ENCODE measurements around the gene ZAP70. TPM values are rescaled to one million over a fixed set of nuclear protein-coding genes. Genes with fewer than 3 reads are reported as not detected.

ZAP70 gene
- total RNA-seq, 1 experiment from 2014 or later = not detected

DNA sequence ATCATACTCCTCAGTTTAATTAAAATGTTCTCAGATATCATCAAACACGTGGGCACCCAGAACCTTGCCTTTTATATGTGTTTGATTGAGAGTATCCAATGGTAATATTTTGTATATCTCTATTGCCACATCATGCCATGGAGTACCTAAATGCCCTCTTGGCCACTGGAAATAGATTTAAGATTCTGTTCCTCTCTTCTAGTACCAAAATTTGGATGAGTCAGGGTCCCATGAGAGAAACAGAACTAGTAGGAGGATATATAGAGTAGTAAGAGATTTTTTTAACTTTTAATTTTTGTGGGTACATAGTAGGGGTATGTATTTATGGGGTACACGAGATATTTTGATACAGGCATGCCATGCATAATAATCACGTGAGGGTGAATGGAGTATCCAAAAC is 9.6 kb upstream of the ZAP70 start:
- Histone ChIP-seq H3K4me3 (no peak overlapping the region), H3K4me1 (replicated peaks; ENCODE audit: insufficient read depth) (no peaks in the 10 kb centered on the region), H3K79me2 (ENCODE audit: low read depth) (no peaks in the 10 kb centered on the region), H3K27ac (no peak overlapping the region), H3K9me2 (ENCODE audit: insufficient read depth) (no peaks in the 10 kb centered on the region), H3K4me2 (no peak overlapping the region), H3F3A (ENCODE audit: insufficient read depth, low read depth) (peaks cover under 1% of the 10 kb centered on the region; the same call in 1 of the 2 replicates), H2AFZ (no peak overlapping the region), H4K20me1 (ENCODE audit: insufficient read depth) (no peaks in the 10 kb centered on the region), H3K36me3 (ENCODE audit: low read depth) (no peaks in the 10 kb centered on the region), H3K27me3 (ENCODE audit: insufficient read depth, low read depth) (peaks cover 19% of the 10 kb centered on the region; the same call in 1 of the 2 replicates), H3K9me3 (ENCODE audit: insufficient read depth, low read depth) (no peaks in the 10 kb centered on the region)
- no TSS peak for BruUV-seq (replicated peaks)
- intact Hi-C loops (cut with micrococcal nuclease; ENCODE audit: unreplicated experiment) = loop anchor here (5.0 kb wide), 1 partner anchor 484 kb away; no protein-coding TSS in a partner anchor
- ChIA-PET POLR2A (ENCODE audit: unreplicated experiment) (no interaction called here), CTCF (no interaction called here)
- TF ChIP-seq, protein P1, sequence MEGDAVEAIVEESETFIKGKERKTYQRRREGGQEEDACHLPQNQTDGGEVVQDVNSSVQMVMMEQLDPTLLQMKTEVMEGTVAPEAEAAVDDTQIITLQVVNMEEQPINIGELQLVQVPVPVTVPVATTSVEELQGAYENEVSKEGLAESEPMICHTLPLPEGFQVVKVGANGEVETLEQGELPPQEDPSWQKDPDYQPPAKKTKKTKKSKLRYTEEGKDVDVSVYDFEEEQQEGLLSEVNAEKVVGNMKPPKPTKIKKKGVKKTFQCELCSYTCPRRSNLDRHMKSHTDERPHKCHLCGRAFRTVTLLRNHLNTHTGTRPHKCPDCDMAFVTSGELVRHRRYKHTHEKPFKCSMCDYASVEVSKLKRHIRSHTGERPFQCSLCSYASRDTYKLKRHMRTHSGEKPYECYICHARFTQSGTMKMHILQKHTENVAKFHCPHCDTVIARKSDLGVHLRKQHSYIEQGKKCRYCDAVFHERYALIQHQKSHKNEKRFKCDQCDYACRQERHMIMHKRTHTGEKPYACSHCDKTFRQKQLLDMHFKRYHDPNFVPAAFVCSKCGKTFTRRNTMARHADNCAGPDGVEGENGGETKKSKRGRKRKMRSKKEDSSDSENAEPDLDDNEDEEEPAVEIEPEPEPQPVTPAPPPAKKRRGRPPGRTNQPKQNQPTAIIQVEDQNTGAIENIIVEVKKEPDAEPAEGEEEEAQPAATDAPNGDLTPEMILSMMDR (conservative IDR thresholded peaks at IDR 0.05) = no peak
- no peak for TF ChIP-seq EZH2 (IDR thresholded peaks at IDR 0.05; ENCODE audit: low read depth)
- DNase-seq = no peak

DNA sequence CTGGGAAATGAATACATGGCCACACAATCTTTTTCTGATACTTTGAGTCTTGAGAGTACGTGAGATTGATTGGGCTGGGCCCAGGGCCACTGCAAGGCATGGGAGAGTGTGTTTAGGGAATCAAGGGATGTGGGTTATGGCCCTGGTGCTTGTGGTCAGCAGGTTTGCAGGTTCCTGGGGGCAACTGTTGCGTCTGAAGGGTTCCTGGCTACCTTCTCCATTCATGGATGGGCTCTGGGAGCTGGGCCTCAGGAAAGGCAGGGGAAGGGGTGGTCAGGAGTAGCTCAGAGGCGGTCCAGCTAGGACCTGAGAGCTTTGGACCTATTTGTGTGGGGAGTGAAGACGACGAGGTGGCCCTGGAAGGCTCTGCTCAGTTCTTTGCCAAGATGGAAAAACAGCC is 8.4 kb upstream of the ZAP70 start:
- no peak for TF ChIP-seq EZH2 (IDR thresholded peaks at IDR 0.05; ENCODE audit: low read depth)
- TF ChIP-seq, protein P1 (conservative IDR thresholded peaks at IDR 0.05) = no peak
- Histone ChIP-seq H2AFZ (no peak overlapping the region), H3K4me2 (no peak overlapping the region), H3K9me2 (ENCODE audit: insufficient read depth) (no peaks in the 10 kb centered on the region), H3K36me3 (ENCODE audit: low read depth) (no peaks in the 10 kb centered on the region), H3K4me3 (no peak overlapping the region), H3F3A (ENCODE audit: insufficient read depth, low read depth) (no peaks in the 10 kb centered on the region), H3K27me3 (ENCODE audit: insufficient read depth, low read depth) (peaks cover 19% of the 10 kb centered on the region; the same call in 1 of the 2 replicates), H3K79me2 (ENCODE audit: low read depth) (no peaks in the 10 kb centered on the region), H3K9me3 (ENCODE audit: insufficient read depth, low read depth) (no peaks in the 10 kb centered on the region), H3K4me1 (replicated peaks; ENCODE audit: insufficient read depth) (no peaks in the 10 kb centered on the region), H4K20me1 (ENCODE audit: insufficient read depth) (no peaks in the 10 kb centered on the region), H3K27ac (no peak overlapping the region)
- intact Hi-C loops (cut with micrococcal nuclease; ENCODE audit: unreplicated experiment) = loop anchor here (5.0 kb wide), 1 partner anchor 482 kb away; no protein-coding TSS in a partner anchor
- no TSS peak for BruUV-seq (replicated peaks)
- no peak for DNase-seq
- CTCF ChIA-PET = interaction anchor here (0.6 kb wide), 1 partner anchor 61 kb away, joined by 3 read pairs; no protein-coding TSS in a partner anchor
- POLR2A ChIA-PET (ENCODE audit: unreplicated experiment) = no interaction called here

DNA sequence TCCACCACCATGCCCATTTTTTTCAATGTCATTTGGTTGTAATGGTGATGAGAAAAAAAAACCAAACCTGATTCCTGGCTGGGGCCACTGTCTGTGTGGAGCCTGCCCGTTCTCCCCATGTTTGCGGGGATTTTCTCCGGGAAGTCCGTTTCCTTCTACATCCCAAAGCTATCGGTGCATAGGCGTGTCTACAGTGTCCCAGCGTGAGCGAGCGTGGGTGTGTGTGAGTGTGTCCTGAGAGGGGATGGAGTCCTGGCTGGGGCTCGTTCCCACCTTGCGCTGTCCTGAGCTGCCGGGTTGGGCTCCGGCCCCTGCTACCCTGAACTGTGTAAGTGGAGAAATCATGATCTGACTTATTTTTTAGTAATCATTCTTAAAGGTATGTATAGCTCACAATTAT is 7.3 kb upstream of the ZAP70 start:
- 0 out of 2 replicates have a peak, but pooled peaks cover 4% of the 10 kb centered on the region for H3K4me1 ChIP-seq (replicated peaks; ENCODE audit: insufficient read depth)
- ChIA-PET POLR2A (ENCODE audit: unreplicated experiment) (no interaction called here), CTCF (no interaction called here)
- no peaks in the 10 kb centered on the region for H3K9me2 ChIP-seq (ENCODE audit: insufficient read depth)
- no peak for TF ChIP-seq EZH2 (IDR thresholded peaks at IDR 0.05; ENCODE audit: low read depth)
- TF ChIP-seq, protein P1 (conservative IDR thresholded peaks at IDR 0.05) = no peak
- peaks cover 19% of the 10 kb centered on the region; the same call in 1 of the 2 replicates for H3K27me3 ChIP-seq (ENCODE audit: insufficient read depth, low read depth)
- no peaks in the 10 kb centered on the region for H3K79me2 ChIP-seq (ENCODE audit: low read depth)
- intact Hi-C loops (cut with micrococcal nuclease; ENCODE audit: unreplicated experiment) = no loop called here
- H2AFZ ChIP-seq = no peak overlapping the region
- no peak overlapping the region for H3K4me2 ChIP-seq
- H3K4me3 ChIP-seq = no peak overlapping the region
- DNase-seq = no peak
- no peaks in the 10 kb centered on the region for H3K9me3 ChIP-seq (ENCODE audit: insufficient read depth, low read depth)
- no peaks in the 10 kb centered on the region for H3K36me3 ChIP-seq (ENCODE audit: low read depth)
- no peak overlapping the region for H3K27ac ChIP-seq
- BruUV-seq (replicated peaks) = no TSS peak
- no peaks in the 10 kb centered on the region for H4K20me1 ChIP-seq (ENCODE audit: insufficient read depth)
- no peaks in the 10 kb centered on the region for H3F3A ChIP-seq (ENCODE audit: insufficient read depth, low read depth)
